VCaP (cell line): ENCODE measurements around the gene VARS1.
A peak's percentile ranks its signal among the peaks of the same experiment; 100 is the strongest.
"Not testable (repeated sequence)": the region's sequence is repeated elsewhere in the genome, so short reads cannot be mapped to it uniquely, and the experiment has no call there.

Source experiments
- H3K27ac ChIP-seq: fragments of 450-650 bp; 2 replicates; pipeline ENCODE4 v1.5.1; 2017
- CTCF ChIP-seq: fragments of 450-650 bp; conservative IDR thresholded peaks from 2 replicates; pipeline ENCODE4 v1.5.1; 2017; ENCODE audit warnings: mild to moderate bottlenecking, moderate library complexity

The VARS1 gene

GRCh38 chr6:31795616-31796298 is at the start of gene VARS1:
TSS of gene VARS1 (minus strand) at chr6:31795752. CDS start at chr6:31795217, 535 bp downstream.
- peak; percentile 90 for TF ChIP-seq CTCF
- peak within 1 kb of the TSS; percentile 96 for H3K27ac ChIP-seq

GRCh38 chr6:31844507-31844906 is 49.0 kb upstream of the VARS1 start:
- no peak overlapping the region for H3K27ac ChIP-seq
- no peak for TF ChIP-seq CTCF

- no peak for TF ChIP-seq CTCF
- H3K27ac ChIP-seq, result no peak overlapping the region
Observed at GRCh38 chr6:31842053-31842452, 46.5 kb upstream of the VARS1 start.

- not testable (repeated sequence) for H3K27ac ChIP-seq
Observed at GRCh38 chr6:31839779-31840126, 44.2 kb upstream of the VARS1 start.

- TF ChIP-seq CTCF, result no peak
- H3K27ac ChIP-seq, result peak overlapping the region; percentile 94; the same call in 1 of the 2 replicates
Observed at GRCh38 chr6:31838968-31839367, 43.4 kb upstream of the VARS1 start.

GRCh38 chr6:31838114-31838553 is 42.6 kb upstream of the VARS1 start:
- H3K27ac ChIP-seq, result peak overlapping the region; percentile 94; the same call in 1 of the 2 replicates

- TF ChIP-seq CTCF, result no peak
- peak overlapping the region; percentile 94 for H3K27ac ChIP-seq
Observed at GRCh38 chr6:31837369-31838113, 42.0 kb upstream of the VARS1 start.

GRCh38 chr6:31836474-31837368 is 41.2 kb upstream of the VARS1 start:
- H3K27ac ChIP-seq, result peak overlapping the region; percentile 94
- no peak for TF ChIP-seq CTCF
